Neural cell (in vitro differentiated cells): ENCODE results near the gene FAM8A1. TPM values are rescaled to one million over a fixed set of nuclear protein-coding genes. Genes with fewer than 3 reads are reported as not detected.

Experiments
- H2AFZ ChIP-seq: fragments of 200-600, 300-800 bp; sonication (generic), shearing (Covaris generic); 2 replicates; pipeline ENCODE4 v1.6.0; 2014; ENCODE audit warnings: low read depth, mild to moderate bottlenecking, antibody characterized with exemption, low read length, moderate library complexity
- H3F3A ChIP-seq: fragments of 200-600 bp; shearing (Covaris generic); 2 replicates; pipeline ENCODE4 v1.6.1; 2016; ENCODE audit warnings: mild to moderate bottlenecking, moderate library complexity, mixed read lengths, antibody characterized with exemption, low read length; ENCODE audit not compliant: insufficient read depth, poor library complexity, severe bottlenecking
- H3K27ac ChIP-seq: fragments of 200-600, 300-800 bp; sonication (generic), shearing (Covaris generic); 2 replicates; pipeline ENCODE4 v1.5.1; 2014; ENCODE audit warnings: mild to moderate bottlenecking, low read length, moderate library complexity
- H3K27me3 ChIP-seq: fragments of 300-800, 200-600 bp; sonication (generic), shearing (Covaris generic); 2 replicates; pipeline ENCODE4 v1.6.0; 2014; ENCODE audit warnings: mild to moderate bottlenecking, low read depth, low read length, moderate library complexity; ENCODE audit not compliant: insufficient read depth
- H3K36me3 ChIP-seq: fragments of 300-800, 200-600 bp; sonication (generic), shearing (Covaris generic); 2 replicates; pipeline ENCODE4 v1.5.1; 2014; ENCODE audit warnings: mild to moderate bottlenecking, antibody characterized with exemption, low read length, moderate library complexity; ENCODE audit not compliant: insufficient read depth
- H3K4me2 ChIP-seq: fragments of 300-800, 200-600 bp; sonication (generic), shearing (Covaris generic); 2 replicates; pipeline ENCODE4 v1.6.0; 2014; ENCODE audit warnings: mild to moderate bottlenecking, low read length
- H3K4me3 ChIP-seq: fragments of 300-800, 200-600 bp; sonication (generic), shearing (Covaris generic); 2 replicates; pipeline ENCODE4 v1.5.1; 2014; ENCODE audit warnings: mild to moderate bottlenecking, low read length, moderate library complexity
- H3K79me2 ChIP-seq: fragments of 200-600 bp; shearing (Covaris generic); replicated peaks from 2 replicates; pipeline ENCODE4 v1.6.0; 2014; ENCODE audit warnings: mild to moderate bottlenecking, low read length, moderate library complexity; ENCODE audit not compliant: insufficient read depth
- H3K9ac ChIP-seq: fragments of 300-800, 200-600 bp; sonication (generic), shearing (Covaris generic); 2 replicates; pipeline ENCODE4 v1.6.1; 2016; ENCODE audit warnings: mild to moderate bottlenecking, low read length, mixed read lengths
- H3K9me2 ChIP-seq: fragments of 200-600 bp; shearing (Covaris generic); 2 replicates; pipeline ENCODE4 v1.6.1; 2016; ENCODE audit warnings: mild to moderate bottlenecking, low read length, mixed read lengths; ENCODE audit not compliant: insufficient read depth
- H3K9me3 ChIP-seq: fragments of 200-600, 300-800 bp; sonication (generic), shearing (Covaris generic); 2 replicates; pipeline ENCODE4 v1.6.1; 2016; ENCODE audit warnings: mild to moderate bottlenecking, mixed run types, low read length, moderate library complexity, mixed read lengths
- H4K20me1 ChIP-seq: fragments of 200-600 bp; shearing (Covaris generic); 2 replicates; pipeline ENCODE4 v1.6.1; 2016; ENCODE audit warnings: mild to moderate bottlenecking, mixed run types; ENCODE audit not compliant: insufficient read depth
- CTCF ChIP-seq: fragments of 450-650 bp; IDR thresholded peaks from 2 replicates; pipeline ENCODE4 v1.5.1; 2014; ENCODE audit warnings: antibody characterized with exemption, mild to moderate bottlenecking, moderate library complexity; ENCODE audit not compliant: poor library complexity, severe bottlenecking
- EP300 ChIP-seq: fragments of 450-650 bp; conservative IDR thresholded peaks from 2 replicates; pipeline ENCODE4 v1.6.1; 2014; ENCODE audit warnings: antibody characterized with exemption, mild to moderate bottlenecking, moderate library complexity; ENCODE audit not compliant: poor library complexity, severe bottlenecking
- EZH2 ChIP-seq: fragments of 200-600, 300-800 bp; shearing (Covaris generic), sonication (generic); IDR thresholded peaks from 2 replicates; pipeline ENCODE4 v1.6.1; 2014; ENCODE audit warnings: antibody characterized with exemption, low read length, borderline replicate concordance, mild to moderate bottlenecking; ENCODE audit not compliant: insufficient read depth, poor library complexity, severe bottlenecking
- MXI1 ChIP-seq: fragments of 450-650 bp; conservative IDR thresholded peaks from 2 replicates; pipeline ENCODE4 v1.6.1; 2014; ENCODE audit warnings: antibody characterized with exemption, mild to moderate bottlenecking; ENCODE audit not compliant: poor library complexity, severe bottlenecking
- POLR2AphosphoS5 ChIP-seq: IDR thresholded peaks from 2 replicates; pipeline ENCODE4 v1.6.1; 2012
- RAD21 ChIP-seq: fragments of 450-650 bp; conservative IDR thresholded peaks from 2 replicates; pipeline ENCODE4 v1.6.1; 2014; ENCODE audit warnings: antibody characterized with exemption, mild to moderate bottlenecking, moderate library complexity
- REST ChIP-seq: IDR thresholded peaks from 2 replicates; pipeline ENCODE4 v1.6.1; 2012; ENCODE audit warnings: borderline replicate concordance
- SMC3 ChIP-seq: fragments of 450-650 bp; conservative IDR thresholded peaks from 2 replicates; pipeline ENCODE4 v1.6.1; 2014; ENCODE audit warnings: antibody characterized with exemption, mild to moderate bottlenecking, moderate library complexity; ENCODE audit not compliant: poor library complexity
- TAF1 ChIP-seq: IDR thresholded peaks from 2 replicates; pipeline ENCODE4 v1.6.1; 2012; ENCODE audit warnings: low read depth
- polyA plus RNA-seq: library from polyadenylated mRNA; depleted of rRNA; stranded (reverse); fragments of >200 nt; gene quantifications from 2 replicates; pipeline ENCODE4 v1.2.3, GENCODE V29; 2014

FAM8A1 gene
- polyA plus RNA-seq, 1 donor from 2014 or later: 48.0 TPM

- H3K27me3 ChIP-seq: no peaks in the 10 kb centered on the region
- no peak overlapping the region for H3K9ac ChIP-seq
- peaks cover 4% of the 10 kb centered on the region for H3K36me3 ChIP-seq
- H3F3A ChIP-seq: no peaks in the 10 kb centered on the region
- H3K4me2 ChIP-seq: no peak overlapping the region
- no peaks in the 10 kb centered on the region for H3K9me3 ChIP-seq
- TF ChIP-seq REST: no peak
- no peaks in the 10 kb centered on the region for H3K9me2 ChIP-seq
- H3K4me3 ChIP-seq: no peak overlapping the region
- no peak overlapping the region for H3K27ac ChIP-seq
- no peaks in the 10 kb centered on the region for H3K79me2 ChIP-seq
- no peak overlapping the region for H2AFZ ChIP-seq
- H4K20me1 ChIP-seq: no peaks in the 10 kb centered on the region
Measured at GRCh38 chr6:17632934-17633333, 32.8 kb downstream of the FAM8A1 start.

- Histone ChIP-seq H4K20me1 (no peaks in the 10 kb centered on the region), H2AFZ (no peak overlapping the region), H3K79me2 (no peaks in the 10 kb centered on the region), H3K9me2 (no peaks in the 10 kb centered on the region), H3K4me2 (no peak overlapping the region), H3K36me3 (peaks cover 5% of the 10 kb centered on the region), H3K27me3 (no peaks in the 10 kb centered on the region), H3K4me3 (no peak overlapping the region), H3F3A (no peaks in the 10 kb centered on the region), H3K27ac (no peak overlapping the region), H3K9ac (no peak overlapping the region), H3K9me3 (no peaks in the 10 kb centered on the region)
- no peak for TF ChIP-seq REST
- TF ChIP-seq EP300: no peak
- no peak for TF ChIP-seq TAF1
- no peak for TF ChIP-seq CTCF
- no peak for TF ChIP-seq SMC3
- no peak for TF ChIP-seq POLR2AphosphoS5
- no peak for TF ChIP-seq MXI1
- TF ChIP-seq EZH2: no peak
- TF ChIP-seq RAD21: no peak
Measured at GRCh38 chr6:17633465-17634188, 33.5 kb downstream of the FAM8A1 start.
